Measurements from ENCODE around the gene ALG11. TPM values are rescaled to one million over a fixed set of nuclear protein-coding genes. Genes with fewer than 3 reads are reported as not detected.

ALG11 gene
- total RNA-seq, 1 experiment from 2014 or later: 14.8 TPM

Other genes starting within 250 kb of the ALG11 start
- gene DHRS12, start 208.2 kb upstream of the ALG11 start, total RNA-seq (2014; rRNA removed; shearing (Covaris generic)): 11.3 and 12.1 TPM in 2 replicates
- gene TMEM272, start 167.2 kb upstream of the ALG11 start, total RNA-seq (2014; rRNA removed; shearing (Covaris generic)): 0.10 TPM in 1 of 2 replicates, not detected in the other
- not detected in 2 replicates for gene CCDC70, start 150.4 kb upstream of the ALG11 start, total RNA-seq (2014; rRNA removed; shearing (Covaris generic))
- gene ATP7B, start 948 bp upstream of the ALG11 start, total RNA-seq (2014; rRNA removed; shearing (Covaris generic)): 2.9 and 5.8 TPM in 2 replicates
- gene UTP14C, start 12.3 kb downstream of the ALG11 start, total RNA-seq (2014; rRNA removed; shearing (Covaris generic)): 13.8 and 16.7 TPM in 2 replicates
- gene NEK5, start 116.7 kb downstream of the ALG11 start, total RNA-seq (2014; rRNA removed; shearing (Covaris generic)): 0.06 TPM in 1 of 2 replicates, not detected in the other
- gene NEK3, start 147.2 kb downstream of the ALG11 start, total RNA-seq (2014; rRNA removed; shearing (Covaris generic)): 22.2 and 22.5 TPM in 2 replicates